Mesendoderm (in vitro differentiated cells): ENCODE results near the gene LATS2.

Experiments
- DNase-seq: peaks from one replicate; pipeline ENCODE4 v3.0.0; 2013
- H2AK5ac ChIP-seq: 2 replicates; pipeline ENCODE4 v1.6.1; 2013; ENCODE audit warnings: low read length, inconsistent platforms
- H2BK120ac ChIP-seq: 2 replicates; pipeline ENCODE4 v1.6.1; 2013; ENCODE audit warnings: low read depth, mild to moderate bottlenecking, low read length, moderate library complexity, mixed read lengths
- H2BK15ac ChIP-seq: replicated peaks from 2 replicates; pipeline ENCODE4 v1.6.1; 2013; ENCODE audit warnings: low read depth, mild to moderate bottlenecking, moderate library complexity
- H2BK5ac ChIP-seq: 2 replicates; pipeline ENCODE4 v1.6.1; 2013; ENCODE audit warnings: low read length, inconsistent platforms
- H3K18ac ChIP-seq: 2 replicates; pipeline ENCODE4 v1.6.1; 2013; ENCODE audit warnings: mild to moderate bottlenecking, low read length, mixed read lengths
- H3K23ac ChIP-seq: one replicate; pipeline ENCODE4 v1.6.1; 2013; ENCODE audit warnings: low read length
- H3K27ac ChIP-seq: 2 replicates; pipeline ENCODE4 v1.5.1; 2013; ENCODE audit warnings: low read depth, mild to moderate bottlenecking, inconsistent platforms, low read length, moderate library complexity
- H3K27me3 ChIP-seq: 2 replicates; pipeline ENCODE4 v1.6.1; 2013; ENCODE audit warnings: low read length, control low read depth, mild to moderate bottlenecking, inconsistent platforms; ENCODE audit not compliant: insufficient read depth, poor library complexity
- H3K36me3 ChIP-seq: 2 replicates; pipeline ENCODE4 v1.6.1; 2013; ENCODE audit warnings: low read length, inconsistent platforms; ENCODE audit not compliant: control insufficient read depth, insufficient read depth
- H3K4ac ChIP-seq: one replicate; pipeline ENCODE4 v1.6.1; 2013; ENCODE audit warnings: low read depth, mild to moderate bottlenecking, low read length, moderate library complexity
- H3K4me1 ChIP-seq: 2 replicates; pipeline ENCODE4 v1.6.1; 2013; ENCODE audit warnings: low read depth, low read length, inconsistent platforms; ENCODE audit not compliant: control insufficient read depth
- H3K4me2 ChIP-seq: 2 replicates; pipeline ENCODE4 v1.6.1; 2013; ENCODE audit warnings: low read length
- H3K4me3 ChIP-seq: 2 replicates; pipeline ENCODE4 v1.5.1; 2013; ENCODE audit warnings: mild to moderate bottlenecking, low read length
- H3K56ac ChIP-seq: one replicate; pipeline ENCODE4 v1.6.1; 2013; ENCODE audit warnings: low read length
- H3K79me1 ChIP-seq: 2 replicates; pipeline ENCODE4 v1.6.1; 2013; ENCODE audit warnings: low read length, inconsistent platforms
- H3K79me2 ChIP-seq: 2 replicates; pipeline ENCODE4 v1.6.1; 2013; ENCODE audit warnings: mild to moderate bottlenecking, low read length; ENCODE audit not compliant: control insufficient read depth, insufficient read depth
- H3K9ac ChIP-seq: 2 replicates; pipeline ENCODE4 v1.6.1; 2013; ENCODE audit warnings: low read length, inconsistent platforms
- H4K5ac ChIP-seq: one replicate; pipeline ENCODE4 v1.6.1; 2013; ENCODE audit warnings: low read length
- H4K8ac ChIP-seq: one replicate; pipeline ENCODE4 v1.6.1; 2013; ENCODE audit warnings: low read depth, mild to moderate bottlenecking, control low read depth, low read length, moderate library complexity
- WGBS: extraction: QIAGEN DNeasy Blood & Tissue Kit; methylation state at CpG from one replicate; pipeline ENCODE4 v1.1.7; 2013; ENCODE audit warnings: low lambda C conversion rate, missing lambda C conversion rate; ENCODE audit not compliant: insufficient coverage; ENCODE audit errors: extremely low coverage; 5-methylcytosine and 5-hydroxymethylcytosine counted together

The LATS2 gene

DNA sequence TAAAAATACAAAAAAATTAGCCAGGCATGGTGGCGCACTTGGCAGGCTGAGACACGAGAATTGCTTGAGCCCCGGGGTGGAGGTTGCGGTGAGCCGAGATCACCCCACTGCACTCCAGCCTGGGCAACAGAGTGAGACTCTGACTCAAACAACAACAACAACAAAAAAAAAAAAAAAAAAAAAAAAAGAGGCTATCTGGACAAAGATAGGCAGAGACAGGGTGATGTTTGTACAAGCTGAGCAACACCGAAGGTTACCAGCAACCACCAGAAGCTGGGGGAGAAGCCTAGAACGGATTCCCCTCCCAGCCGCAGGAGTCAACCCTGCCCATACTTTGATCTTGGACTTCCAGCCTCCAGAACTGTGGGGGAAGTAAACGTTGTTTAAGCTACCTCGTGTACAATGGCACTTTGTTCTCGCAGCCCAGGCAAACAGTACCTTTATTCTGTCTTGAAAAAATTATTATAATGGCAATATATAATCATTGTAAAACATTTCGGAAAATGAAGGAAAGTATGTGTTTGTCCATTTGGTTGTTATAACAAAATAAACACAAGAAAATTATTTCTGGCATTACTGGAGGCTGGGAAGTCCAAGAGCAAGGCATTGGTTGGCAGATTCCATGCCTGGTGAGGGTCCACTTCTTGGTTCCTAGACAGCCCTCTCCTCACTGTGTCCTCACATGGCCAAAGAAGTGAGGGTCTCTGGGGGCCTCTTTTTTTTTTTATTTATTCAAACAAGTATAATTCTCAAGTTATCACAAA, 39.8 kb upstream of the LATS2 start:
- no peak overlapping the region for H4K8ac ChIP-seq
- no peaks in the 10 kb centered on the region for H3K79me1 ChIP-seq
- H3K36me3 ChIP-seq, result no peaks in the 10 kb centered on the region
- H3K27ac ChIP-seq, result no peak overlapping the region
- H3K4me3 ChIP-seq, result no peak overlapping the region
- no peaks in the 10 kb centered on the region for H3K4me1 ChIP-seq
- H3K79me2 ChIP-seq, result no peaks in the 10 kb centered on the region
- WGBS, result no CpG with 5 or more reads among the region's 12 CpGs
- no peak overlapping the region for H3K18ac ChIP-seq
- H3K27me3 ChIP-seq, result no peaks in the 10 kb centered on the region
- H4K5ac ChIP-seq, result no peak overlapping the region
- H3K56ac ChIP-seq, result no peak overlapping the region
- DNase-seq, result no peak
- H3K23ac ChIP-seq, result no peak overlapping the region
- no peak overlapping the region for H2AK5ac ChIP-seq
- H2BK5ac ChIP-seq, result no peak overlapping the region
- no peak overlapping the region for H2BK120ac ChIP-seq
- no peak overlapping the region for H2BK15ac ChIP-seq
- no peak overlapping the region for H3K9ac ChIP-seq
- no peak overlapping the region for H3K4me2 ChIP-seq
- H3K4ac ChIP-seq, result no peak overlapping the region

DNA sequence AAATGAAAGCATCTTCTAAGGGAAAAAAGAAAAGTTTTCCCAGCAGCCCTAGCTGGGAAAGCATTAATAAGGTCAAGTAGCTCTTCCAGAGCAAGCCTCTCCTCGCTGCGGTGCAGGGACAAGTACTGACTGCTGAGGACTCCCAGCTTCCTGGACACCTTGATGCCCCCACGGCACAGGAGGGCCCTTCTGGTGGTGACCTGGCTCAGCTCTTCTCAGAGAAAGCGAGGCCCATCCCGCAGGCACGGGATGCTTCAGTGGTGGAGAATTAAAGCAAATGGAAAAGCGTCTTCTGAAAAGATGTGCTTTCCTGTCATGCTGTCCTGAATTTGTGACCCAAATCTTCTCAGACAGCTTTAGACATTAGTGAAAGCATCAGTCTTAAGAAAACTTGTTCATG, 38.8 kb upstream of the LATS2 start:
- H2AK5ac ChIP-seq, result no peak overlapping the region
- no peaks in the 10 kb centered on the region for H3K4me1 ChIP-seq
- H4K8ac ChIP-seq, result no peak overlapping the region
- no peak overlapping the region for H3K27ac ChIP-seq
- H2BK120ac ChIP-seq, result no peak overlapping the region
- no peak overlapping the region for H3K4me3 ChIP-seq
- no peak overlapping the region for H2BK5ac ChIP-seq
- no peak overlapping the region for H3K9ac ChIP-seq
- no peak overlapping the region for H4K5ac ChIP-seq
- H3K56ac ChIP-seq, result no peak overlapping the region
- H2BK15ac ChIP-seq, result no peak overlapping the region
- no peaks in the 10 kb centered on the region for H3K79me2 ChIP-seq
- WGBS, result no CpG with 5 or more reads among the region's 7 CpGs
- no peak overlapping the region for H3K18ac ChIP-seq
- no peak overlapping the region for H3K23ac ChIP-seq
- no peaks in the 10 kb centered on the region for H3K36me3 ChIP-seq
- H3K4ac ChIP-seq, result no peak overlapping the region
- H3K79me1 ChIP-seq, result no peaks in the 10 kb centered on the region
- H3K27me3 ChIP-seq, result no peaks in the 10 kb centered on the region
- no peak overlapping the region for H3K4me2 ChIP-seq
- no peak for DNase-seq

DNA sequence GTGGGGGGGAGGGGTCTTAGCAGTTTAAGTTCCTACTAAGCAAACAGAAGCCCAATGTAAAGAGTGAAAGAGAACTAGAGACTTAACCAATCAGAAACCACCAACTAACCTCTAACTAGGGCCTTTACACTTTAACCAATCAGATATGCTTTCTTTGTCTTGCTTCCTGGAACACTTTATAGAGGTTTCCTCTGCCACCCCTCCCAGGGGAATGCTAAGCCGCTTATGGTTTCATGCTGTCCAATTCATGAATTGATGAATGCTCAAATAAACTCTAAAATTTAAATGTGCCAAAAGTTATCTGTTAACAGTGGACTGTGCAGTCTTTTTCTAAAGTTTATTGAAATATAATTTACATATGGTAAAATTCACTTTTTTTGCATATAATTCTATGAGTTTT, 33.9 kb upstream of the LATS2 start:
- DNase-seq, result no peak

DNA sequence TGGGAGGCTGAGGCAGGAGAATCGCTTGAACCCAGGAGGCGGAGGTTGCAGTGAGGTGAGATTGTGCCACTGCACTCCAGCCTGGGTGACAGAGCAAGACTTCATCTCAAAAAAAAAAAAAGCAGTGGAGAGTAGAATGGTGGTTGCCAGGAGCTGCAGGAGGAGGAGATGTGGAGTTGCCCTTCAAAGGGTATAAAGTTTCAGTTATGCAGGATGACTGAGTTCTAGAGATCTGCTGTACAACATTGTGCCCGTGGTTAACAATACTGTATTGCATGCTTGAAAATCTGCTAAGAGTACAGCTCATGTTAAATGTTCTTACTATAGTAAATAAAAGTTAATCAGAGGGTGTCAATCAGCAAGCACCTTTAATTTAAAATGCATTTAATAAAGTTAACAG, 28.4 kb upstream of the LATS2 start:
- Histone ChIP-seq H3K79me2 (no peaks in the 10 kb centered on the region), H3K4me2 (no peak overlapping the region)

More for the DNA sequence above, 33.9 kb upstream of the LATS2 start:
- Histone ChIP-seq H4K5ac (no peak overlapping the region), H3K4ac (no peak overlapping the region), H3K4me3 (no peak overlapping the region), H3K4me2 (no peak overlapping the region), H3K56ac (no peak overlapping the region), H3K4me1 (no peaks in the 10 kb centered on the region), H4K8ac (no peak overlapping the region), H2BK15ac (no peak overlapping the region), H2AK5ac (no peak overlapping the region), H2BK5ac (no peak overlapping the region), H3K79me2 (no peaks in the 10 kb centered on the region), H2BK120ac (no peak overlapping the region), H3K23ac (no peak overlapping the region), H3K27me3 (no peaks in the 10 kb centered on the region), H3K18ac (no peak overlapping the region), H3K9ac (no peak overlapping the region), H3K36me3 (no peaks in the 10 kb centered on the region), H3K79me1 (no peaks in the 10 kb centered on the region), H3K27ac (no peak overlapping the region)
- no CpG with 5 or more reads among the region's 1 CpG for WGBS

DNA sequence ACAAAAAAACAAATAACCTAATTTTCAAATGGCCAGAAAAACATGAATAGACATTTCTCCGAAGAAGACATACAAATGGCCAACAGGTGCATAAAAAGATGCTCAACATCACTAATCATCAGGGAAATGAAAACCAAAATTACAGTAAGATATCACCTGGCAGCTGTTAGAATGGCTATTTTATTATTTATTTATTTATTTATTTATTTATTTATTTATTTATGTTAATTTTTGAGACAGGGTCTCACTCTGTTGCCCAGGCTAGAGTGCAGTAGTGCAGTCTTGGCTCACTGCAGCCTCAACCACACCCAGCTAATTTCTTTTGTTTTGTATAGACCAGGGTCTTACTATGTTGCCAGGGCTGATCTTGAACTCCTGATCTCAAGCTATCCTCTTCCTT, 27.1 kb upstream of the LATS2 start:
- H3K4me1 ChIP-seq, result no peaks in the 10 kb centered on the region
- H2BK5ac ChIP-seq, result no peak overlapping the region
- H3K79me2 ChIP-seq, result no peaks in the 10 kb centered on the region
- H4K5ac ChIP-seq, result no peak overlapping the region
- no peak overlapping the region for H4K8ac ChIP-seq
- no peak overlapping the region for H3K4ac ChIP-seq
- H2BK120ac ChIP-seq, result no peak overlapping the region
- no peak overlapping the region for H2AK5ac ChIP-seq
- WGBS, result no CpG with 5 or more reads among the region's 1 CpG
- no peak overlapping the region for H3K4me2 ChIP-seq
- H3K27ac ChIP-seq, result no peak overlapping the region
- H3K79me1 ChIP-seq, result no peaks in the 10 kb centered on the region
- no peak overlapping the region for H2BK15ac ChIP-seq
- H3K27me3 ChIP-seq, result no peaks in the 10 kb centered on the region
- no peak overlapping the region for H3K18ac ChIP-seq
- no peak for DNase-seq
- H3K36me3 ChIP-seq, result no peaks in the 10 kb centered on the region
- no peak overlapping the region for H3K4me3 ChIP-seq
- H3K9ac ChIP-seq, result no peak overlapping the region
- H3K56ac ChIP-seq, result no peak overlapping the region
- no peak overlapping the region for H3K23ac ChIP-seq

More for the DNA sequence above, 28.4 kb upstream of the LATS2 start:
- H3K36me3 ChIP-seq, result no peaks in the 10 kb centered on the region
- H3K9ac ChIP-seq, result no peak overlapping the region
- H2BK120ac ChIP-seq, result no peak overlapping the region
- no peak overlapping the region for H3K23ac ChIP-seq
- H2AK5ac ChIP-seq, result no peak overlapping the region
- no peak overlapping the region for H4K8ac ChIP-seq
- no peak overlapping the region for H3K18ac ChIP-seq
- no peaks in the 10 kb centered on the region for H3K4me1 ChIP-seq
- H2BK15ac ChIP-seq, result no peak overlapping the region
- H3K27me3 ChIP-seq, result no peaks in the 10 kb centered on the region
- no peak overlapping the region for H3K4ac ChIP-seq
- no peak overlapping the region for H3K56ac ChIP-seq
- WGBS, result no CpG with 5 or more reads among the region's 3 CpGs
- no peak for DNase-seq
- no peak overlapping the region for H2BK5ac ChIP-seq
- no peaks in the 10 kb centered on the region for H3K79me1 ChIP-seq
- H4K5ac ChIP-seq, result no peak overlapping the region
- H3K27ac ChIP-seq, result no peak overlapping the region
- H3K4me3 ChIP-seq, result no peak overlapping the region

DNA sequence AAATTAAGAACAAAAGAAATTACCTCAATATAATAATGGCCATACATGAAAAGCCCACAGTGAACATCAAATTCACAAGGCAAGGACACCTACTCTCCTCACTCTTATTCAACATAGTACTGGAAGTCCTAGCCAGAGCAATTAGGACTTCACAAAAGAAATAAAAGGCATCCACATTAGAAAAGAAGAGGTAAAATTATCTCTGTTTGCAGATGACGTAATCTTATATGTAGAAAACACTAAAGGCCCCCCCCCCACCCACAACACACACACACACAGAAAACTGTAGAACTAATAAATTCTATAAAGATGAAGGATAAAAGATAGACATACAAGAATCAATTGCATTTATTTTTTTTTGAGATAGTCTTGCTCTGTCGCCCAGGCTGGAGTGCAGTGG, 25.5 kb upstream of the LATS2 start:
- Histone ChIP-seq H3K9ac (no peak overlapping the region), H2BK120ac (no peak overlapping the region), H3K79me2 (no peaks in the 10 kb centered on the region), H3K36me3 (no peaks in the 10 kb centered on the region), H2BK15ac (no peak overlapping the region), H3K56ac (no peak overlapping the region), H3K4me2 (no peak overlapping the region), H3K4me1 (no peaks in the 10 kb centered on the region), H3K4me3 (no peak overlapping the region), H3K79me1 (no peaks in the 10 kb centered on the region), H3K4ac (no peak overlapping the region), H2AK5ac (no peak overlapping the region), H2BK5ac (no peak overlapping the region), H3K23ac (no peak overlapping the region), H4K5ac (no peak overlapping the region), H3K27me3 (no peaks in the 10 kb centered on the region), H4K8ac (no peak overlapping the region), H3K27ac (no peak overlapping the region), H3K18ac (no peak overlapping the region)
- no peak for DNase-seq
- no CpG with 5 or more reads among the region's 2 CpGs for WGBS
